GM23338 (cell line): ENCODE results near the gene R3HDM2. TPM values are rescaled to one million over a fixed set of nuclear protein-coding genes. Genes with fewer than 3 reads are reported as not detected.
A peak's percentile ranks its signal among the peaks of the same experiment; 100 is the strongest.

Experiments
- ATAC-seq: fragments of 200-7000 bp; cut with Tn5 transposase; 3 replicates; pipeline ENCODE4 v1.9.1; 2020
- DNase-seq: peaks from one replicate; pipeline ENCODE4 v3.0.0-alpha.2; 2015; ENCODE audit warnings: low spot score
- H2AFZ ChIP-seq: fragments of 200-600 bp; sonication (generic); 2 replicates; pipeline ENCODE4 v1.8.0; 2016; ENCODE audit warnings: antibody characterized with exemption, mild to moderate bottlenecking, moderate library complexity
- H3F3A ChIP-seq: fragments of 200-600 bp; sonication (generic); replicated peaks from 2 replicates; pipeline ENCODE4 v1.8.0; 2017; ENCODE audit warnings: antibody characterized with exemption, mixed run types, low read depth
- H3K27ac ChIP-seq: fragments of 200-600 bp; sonication (generic); 2 replicates; pipeline ENCODE4 v1.6.1; 2016; ENCODE audit warnings: low read depth
- H3K27me3 ChIP-seq: fragments of 200-600 bp; sonication (generic); 2 replicates; pipeline ENCODE4 v1.8.0; 2016; ENCODE audit warnings: mild to moderate bottlenecking, mixed run types, moderate library complexity; ENCODE audit not compliant: insufficient read depth
- H3K36me3 ChIP-seq: fragments of 200-600 bp; sonication (generic); 2 replicates; pipeline ENCODE4 v1.8.0; 2016; ENCODE audit warnings: mild to moderate bottlenecking; ENCODE audit not compliant: insufficient read depth
- H3K4me1 ChIP-seq: fragments of 200-600 bp; sonication (generic); 2 replicates; pipeline ENCODE4 v1.8.0; 2016; ENCODE audit warnings: mild to moderate bottlenecking, moderate library complexity; ENCODE audit not compliant: insufficient read depth
- H3K4me2 ChIP-seq: fragments of 200-600 bp; sonication (generic); 2 replicates; pipeline ENCODE4 v1.7.1; 2017; ENCODE audit warnings: mixed run types
- H3K4me3 ChIP-seq: fragments of 200-600 bp; sonication (generic); 2 replicates; pipeline ENCODE4 v1.6.1; 2016; ENCODE audit warnings: mixed run types
- H3K79me2 ChIP-seq: fragments of 200-600 bp; sonication (generic); replicated peaks from 2 replicates; pipeline ENCODE4 v1.8.0; 2017; ENCODE audit warnings: mild to moderate bottlenecking; ENCODE audit not compliant: insufficient read depth
- H3K9me2 ChIP-seq: fragments of 200-600 bp; sonication (generic); 2 replicates; pipeline ENCODE4 v1.8.0; 2017; ENCODE audit not compliant: insufficient read depth
- H4K20me1 ChIP-seq: fragments of 200-600 bp; sonication (generic); replicated peaks from 2 replicates; pipeline ENCODE4 v1.8.0; 2017; ENCODE audit warnings: mild to moderate bottlenecking; ENCODE audit not compliant: insufficient read depth
- H3K27ac Mint-ChIP-seq: 2 replicates; pipeline ENCODE4 v1.8.0; 2020; ENCODE audit warnings: inconsistent platforms, mild to moderate bottlenecking, moderate library complexity, mixed read lengths
- H3K27me3 Mint-ChIP-seq: 3 replicates; pipeline ENCODE4 v1.8.0; 2022; ENCODE audit warnings: low read depth, mild to moderate bottlenecking, moderate library complexity, mixed read lengths, inconsistent platforms; ENCODE audit not compliant: insufficient read depth, poor library complexity
- H3K36me3 Mint-ChIP-seq: 3 replicates; pipeline ENCODE4 v1.8.0; 2021; ENCODE audit warnings: low read depth, mild to moderate bottlenecking, inconsistent platforms, moderate library complexity, mixed read lengths
- H3K4me1 Mint-ChIP-seq: 3 replicates; pipeline ENCODE4 v1.8.0; 2020; ENCODE audit warnings: mild to moderate bottlenecking, inconsistent platforms, mixed read lengths
- H3K4me3 Mint-ChIP-seq: 3 replicates; pipeline ENCODE4 v1.8.0; 2021; ENCODE audit warnings: moderate library complexity, mild to moderate bottlenecking, inconsistent platforms, mixed read lengths
- H3K9me3 Mint-ChIP-seq: 3 replicates; pipeline ENCODE4 v1.8.0; 2020; ENCODE audit warnings: moderate library complexity, mild to moderate bottlenecking, inconsistent platforms, mixed read lengths
- EZH2 ChIP-seq: fragments of 200-600 bp; sonication (generic); IDR thresholded peaks from one replicate; pipeline ENCODE4 v1.8.0; 2017; ENCODE audit warnings: antibody characterized with exemption, mild to moderate bottlenecking, low read depth; ENCODE audit not compliant: unreplicated experiment
- EZH2phosphoT487 ChIP-seq: fragments of 200-600 bp; sonication (generic); IDR thresholded peaks from one replicate; pipeline ENCODE4 v1.8.1; 2018; ENCODE audit warnings: antibody characterized with exemption; ENCODE audit not compliant: unreplicated experiment
- JUNB ChIP-seq: IDR thresholded peaks from one replicate; pipeline ENCODE4 v1.6.1; 2016; ENCODE audit warnings: antibody characterized with exemption; ENCODE audit not compliant: unreplicated experiment
- NANOG ChIP-seq: IDR thresholded peaks from 2 replicates; pipeline ENCODE4 v1.6.1; 2016; ENCODE audit warnings: antibody characterized with exemption, borderline replicate concordance
- REST ChIP-seq: IDR thresholded peaks from one replicate; pipeline ENCODE4 v1.6.1; 2018; ENCODE audit warnings: antibody characterized with exemption; ENCODE audit not compliant: unreplicated experiment
- STAT1 ChIP-seq: IDR thresholded peaks from one replicate; pipeline ENCODE4 v1.6.1; 2016; ENCODE audit warnings: antibody characterized with exemption; ENCODE audit not compliant: unreplicated experiment
- ZNF114 ChIP-seq: fragments of 250-450 bp; sonication (Bioruptor Pico); IDR thresholded peaks from 2 replicates; pipeline ENCODE4 v1.5.0; 2020; ENCODE audit warnings: mild to moderate bottlenecking, moderate library complexity
- ZNF331 ChIP-seq: fragments of 250-450 bp; sonication (Bioruptor Pico); IDR thresholded peaks from 2 replicates; pipeline ENCODE4 v1.5.0; 2020; ENCODE audit warnings: low read depth, mild to moderate bottlenecking, moderate library complexity
- ZNF462 ChIP-seq: fragments of 250-450 bp; sonication (Bioruptor Pico); IDR thresholded peaks from 2 replicates; pipeline ENCODE4 v1.5.0; 2020; ENCODE audit warnings: mild to moderate bottlenecking, moderate library complexity
- polyA plus RNA-seq: library from polyadenylated mRNA; unstranded; fragments of >200 nt; fragmentation: Nextera tagmentation; extraction: Ambion mirVana; gene quantifications from 2 replicates; pipeline ENCODE4 v1.2.1, GENCODE V29; 2016
- total RNA-seq: library from RNA; depleted of rRNA; stranded (reverse); fragments of >200 nt; shearing (Covaris generic); gene quantifications from 2 replicates; pipeline ENCODE4 v1.2.3, GENCODE V29; 2014

Gene R3HDM2
- total and polyA plus RNA-seq, 2 experiments from 2014 or later: 9.6 to 19.6 TPM

DNA sequence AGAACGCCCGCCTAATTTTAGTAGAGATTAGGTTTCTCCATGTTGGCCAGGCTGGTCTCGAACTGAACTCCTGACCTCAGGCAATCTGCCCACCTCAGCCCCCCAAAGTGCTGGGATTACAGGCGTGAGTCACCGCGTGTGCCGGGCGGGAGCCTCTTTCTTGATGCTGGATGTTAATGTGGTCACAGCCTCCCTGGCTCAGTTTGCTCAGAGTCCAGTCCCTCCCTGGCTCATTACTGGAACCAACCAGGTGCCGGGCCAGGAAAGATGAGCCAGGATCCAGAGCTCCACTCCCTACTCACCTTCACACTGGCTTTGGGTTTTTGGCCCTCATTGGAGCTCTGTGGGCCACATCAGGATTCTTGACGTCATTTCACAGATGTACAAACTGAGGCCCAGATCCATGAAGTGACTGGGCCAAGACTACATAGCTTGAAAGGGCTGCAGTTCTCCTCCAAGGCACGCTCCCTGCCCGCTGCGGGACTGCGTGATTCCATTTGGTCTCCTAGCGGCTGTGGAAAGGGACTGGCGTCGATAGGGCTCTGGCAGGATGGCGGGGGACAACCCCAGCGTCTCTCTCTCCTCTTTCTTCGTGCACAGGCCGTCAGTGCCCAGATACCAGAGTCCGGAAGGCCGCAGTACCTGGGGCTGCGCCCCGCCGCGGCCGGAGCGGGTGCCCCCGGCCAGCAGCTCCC is 206.4 kb downstream of the R3HDM2 start:
- H3K4me3 Mint-ChIP-seq: peak overlapping the region; percentile 17; the same call in 1 of the 3 replicates
- TF ChIP-seq EZH2: peak; percentile 34
- no peak for TF ChIP-seq ZNF331
- H3K4me2 ChIP-seq: peak overlapping the region; percentile 72

DNA sequence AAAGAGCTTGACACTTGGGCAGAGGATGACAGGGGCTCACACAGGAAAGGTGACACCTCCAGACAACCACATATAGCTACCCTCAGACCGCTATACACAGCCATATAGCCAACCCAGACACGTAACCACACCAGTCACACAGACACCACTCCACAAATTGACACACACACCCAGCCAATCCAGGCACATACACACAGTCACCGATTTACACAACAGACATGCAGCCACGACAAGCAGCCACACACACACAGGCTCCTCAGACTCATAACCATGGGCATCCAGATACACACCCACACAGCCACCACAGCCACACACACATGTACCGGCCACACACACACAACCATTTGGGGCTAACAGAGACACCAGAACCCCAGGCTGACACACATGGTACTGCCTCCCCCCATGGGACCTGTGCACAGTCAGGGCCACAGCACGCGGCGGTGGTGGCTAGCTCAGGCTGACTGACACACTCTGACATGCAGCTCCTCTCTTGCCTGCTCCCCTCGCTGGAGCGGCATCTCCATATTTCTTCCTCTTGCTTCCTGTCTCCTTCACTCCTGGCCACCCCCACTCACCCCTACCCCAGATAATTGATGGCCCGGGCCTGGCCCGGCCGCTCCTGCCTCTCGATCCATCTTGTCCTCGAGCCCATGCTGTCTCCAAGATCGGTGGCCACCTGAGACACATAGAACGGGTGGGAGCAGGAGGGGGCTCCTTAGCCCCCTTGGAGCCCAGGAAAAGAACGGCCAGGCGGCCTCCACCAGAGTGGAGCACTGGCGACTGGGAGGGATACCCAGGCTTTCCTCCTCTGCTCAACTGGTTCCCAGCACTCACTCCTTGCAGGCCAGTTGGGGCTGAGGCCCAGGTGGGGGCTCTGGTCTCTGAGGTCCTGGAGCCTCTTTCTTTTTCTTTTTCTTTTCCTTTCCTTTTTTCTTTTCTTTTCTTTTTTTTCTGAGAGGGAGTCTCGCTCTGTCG is 207.4 kb downstream of the R3HDM2 start:
- TF ChIP-seq NANOG (no peak), ZNF114 (CRISPR knock-in tag) (no peak), STAT1 (no peak), REST (no peak), EZH2phosphoT487 (no peak), ZNF462 (CRISPR knock-in tag) (no peak), EZH2 (no peak), JUNB (no peak)
- peak overlapping the region; percentile 57; the same call in 1 of the 2 replicates for H3K4me2 ChIP-seq
- Mint-ChIP-seq H3K4me1 (peaks cover 67% of the 10 kb centered on the region), H3K27me3 (peaks cover 82% of the 10 kb centered on the region), H3K4me3 (peak overlapping the region; percentile 0; the same call in 1 of the 3 replicates), H3K9me3 (peaks cover 3% of the 10 kb centered on the region), H3K36me3 (no peaks in the 10 kb centered on the region; the same call in 2 of the 3 replicates), H3K27ac (no peak overlapping the region)
- H3F3A ChIP-seq: peaks cover 26% of the 10 kb centered on the region; the same call in 1 of the 2 replicates
- H3K9me2 ChIP-seq: no peaks in the 10 kb centered on the region
- no peak overlapping the region for H3K27ac ChIP-seq
- H3K27me3 ChIP-seq: peaks cover 99% of the 10 kb centered on the region
- H3K36me3 ChIP-seq: no peaks in the 10 kb centered on the region
- H3K79me2 ChIP-seq: no peaks in the 10 kb centered on the region
- peaks cover 67% of the 10 kb centered on the region for H3K4me1 ChIP-seq
- H2AFZ ChIP-seq: no peak overlapping the region
- no peak for DNase-seq
- peaks cover 5% of the 10 kb centered on the region; the same call in 1 of the 2 replicates for H4K20me1 ChIP-seq
- no peak overlapping the region for H3K4me3 ChIP-seq
- ATAC-seq: no peak

More for the DNA sequence above, 206.4 kb downstream of the R3HDM2 start:
- H3F3A ChIP-seq: peaks cover 30% of the 10 kb centered on the region; the same call in 1 of the 2 replicates
- H3K79me2 ChIP-seq: no peaks in the 10 kb centered on the region
- no peaks in the 10 kb centered on the region for H3K36me3 ChIP-seq
- H3K4me1 Mint-ChIP-seq: peaks cover 65% of the 10 kb centered on the region
- H3K4me3 ChIP-seq: peak overlapping the region; percentile 61
- H3K27ac Mint-ChIP-seq: no peak overlapping the region
- H2AFZ ChIP-seq: peak overlapping the region; percentile 81; the same call in 1 of the 2 replicates
- DNase-seq (peak; percentile 86), ATAC-seq (no peak)
- H3K9me2 ChIP-seq: no peaks in the 10 kb centered on the region
- peaks cover 3% of the 10 kb centered on the region for H3K9me3 Mint-ChIP-seq
- no peak overlapping the region for H3K27ac ChIP-seq
- peaks cover 5% of the 10 kb centered on the region; the same call in 1 of the 2 replicates for H4K20me1 ChIP-seq
- H3K27me3 ChIP-seq: peaks cover 97% of the 10 kb centered on the region
- H3K4me1 ChIP-seq: peaks cover 68% of the 10 kb centered on the region
- peaks cover 2% of the 10 kb centered on the region; the same call in 1 of the 3 replicates for H3K36me3 Mint-ChIP-seq
- peaks cover 79% of the 10 kb centered on the region for H3K27me3 Mint-ChIP-seq
